Trophoblast cell (in vitro differentiated cells and primary cell): ENCODE measurements around the gene CDC42EP4.
A peak's percentile ranks its signal among the peaks of the same experiment; 100 is the strongest.

Experiments
- DNase-seq, 2 donors: peaks; one replicate each; pipeline ENCODE4 v3.0.0-alpha.2; 2016
- H2AFZ ChIP-seq: 2 replicates; pipeline ENCODE4 v1.6.1; 2013; ENCODE audit warnings: low read length, moderate library complexity, mild to moderate bottlenecking; ENCODE audit not compliant: insufficient read depth, poor library complexity
- H2AK5ac ChIP-seq: 2 replicates; pipeline ENCODE4 v1.6.1; 2013; ENCODE audit warnings: mild to moderate bottlenecking, low read length
- H2BK120ac ChIP-seq: 2 replicates; pipeline ENCODE4 v1.6.1; 2013; ENCODE audit warnings: low read length, mild to moderate bottlenecking, moderate library complexity; ENCODE audit not compliant: insufficient read depth, poor library complexity
- H2BK12ac ChIP-seq: 2 replicates; pipeline ENCODE4 v1.6.1; 2013; ENCODE audit warnings: mild to moderate bottlenecking, low read length, moderate library complexity
- H2BK5ac ChIP-seq: 2 replicates; pipeline ENCODE4 v1.6.1; 2013; ENCODE audit warnings: low read length, low read depth, moderate library complexity, mild to moderate bottlenecking; ENCODE audit not compliant: poor library complexity
- H3K14ac ChIP-seq: 2 replicates; pipeline ENCODE4 v1.6.1; 2013; ENCODE audit warnings: mild to moderate bottlenecking, low read length
- H3K18ac ChIP-seq: 2 replicates; pipeline ENCODE4 v1.6.1; 2013; ENCODE audit warnings: mild to moderate bottlenecking, low read length
- H3K23ac ChIP-seq: 2 replicates; pipeline ENCODE4 v1.6.1; 2013; ENCODE audit warnings: low read length
- H3K27ac ChIP-seq: 2 replicates; pipeline ENCODE4 v1.5.1; 2013; ENCODE audit warnings: low read depth, mild to moderate bottlenecking, inconsistent platforms, low read length, moderate library complexity
- H3K27me3 ChIP-seq: 2 replicates; pipeline ENCODE4 v1.6.1; 2013; ENCODE audit warnings: inconsistent platforms, mild to moderate bottlenecking, low read length, moderate library complexity; ENCODE audit not compliant: insufficient read depth
- H3K36me3 ChIP-seq, 2 experiments: 1 replicate in 1 of 2; 2 replicates in 1 of 2; pipeline ENCODE4 v1.6.1; 2013; ENCODE audit warnings: low read length in 2 of 2, mild to moderate bottlenecking in 2 of 2, moderate library complexity in 1 of 2; ENCODE audit not compliant: insufficient read depth in 2 of 2, control insufficient read depth in 1 of 2
- H3K4ac ChIP-seq: 2 replicates; pipeline ENCODE4 v1.6.1; 2013; ENCODE audit warnings: low read depth, mild to moderate bottlenecking, low read length, moderate library complexity
- H3K4me1 ChIP-seq, 2 experiments: 1 replicate in 1 of 2; 2 replicates in 1 of 2; pipeline ENCODE4 v1.6.1; 2013; ENCODE audit warnings: low read length in 2 of 2, mild to moderate bottlenecking in 2 of 2, moderate library complexity in 1 of 2; ENCODE audit not compliant: insufficient read depth in 2 of 2, control insufficient read depth in 1 of 2
- H3K4me2 ChIP-seq: 2 replicates; pipeline ENCODE4 v1.6.1; 2013; ENCODE audit warnings: inconsistent platforms, mild to moderate bottlenecking, low read length, moderate library complexity
- H3K4me3 ChIP-seq: 2 replicates; pipeline ENCODE4 v1.5.1; 2013; ENCODE audit warnings: mild to moderate bottlenecking, low read depth, low read length, inconsistent platforms
- H3K79me1 ChIP-seq: one replicate; pipeline ENCODE4 v1.6.1; 2013; ENCODE audit warnings: low read length
- H3K79me2 ChIP-seq: 2 replicates; pipeline ENCODE4 v1.6.1; 2013; ENCODE audit warnings: low read length, mild to moderate bottlenecking; ENCODE audit not compliant: control insufficient read depth, insufficient read depth, poor library complexity
- H3K9ac ChIP-seq: 2 replicates; pipeline ENCODE4 v1.6.1; 2013; ENCODE audit warnings: mild to moderate bottlenecking, low read length
- H3K9me3 ChIP-seq: 2 replicates; pipeline ENCODE4 v1.6.1; 2013; ENCODE audit warnings: low read depth, mild to moderate bottlenecking, control low read depth, inconsistent platforms, low read length; ENCODE audit not compliant: insufficient read depth
- H4K12ac ChIP-seq: 2 replicates; pipeline ENCODE4 v1.6.1; 2013; ENCODE audit warnings: low read depth, mild to moderate bottlenecking, low read length, moderate library complexity
- H4K8ac ChIP-seq: 2 replicates; pipeline ENCODE4 v1.6.1; 2013; ENCODE audit warnings: low read depth, mild to moderate bottlenecking, low read length, moderate library complexity
- H4K91ac ChIP-seq: one replicate; pipeline ENCODE4 v1.6.1; 2013; ENCODE audit warnings: low read depth, mild to moderate bottlenecking, low read length, moderate library complexity
- WGBS: extraction: QIAGEN DNeasy Blood & Tissue Kit; methylation state at CpG from one replicate; pipeline ENCODE4 v1.1.7; 2013; ENCODE audit warnings: missing lambda C conversion rate; ENCODE audit not compliant: insufficient read length, insufficient coverage; ENCODE audit errors: extremely low coverage; 5-methylcytosine and 5-hydroxymethylcytosine counted together

The CDC42EP4 gene

GRCh38 chr17:73347351-73347750 is 35.5 kb upstream of the CDC42EP4 start:
- no peak overlapping the region for H2AFZ ChIP-seq
- H3K23ac ChIP-seq, result no peak overlapping the region
- H3K9me3 ChIP-seq, result no peaks in the 10 kb centered on the region
- H3K4ac ChIP-seq, result no peak overlapping the region
- no peak overlapping the region for H4K12ac ChIP-seq
- no peak overlapping the region for H3K18ac ChIP-seq
- no peaks in the 10 kb centered on the region for H3K79me2 ChIP-seq
- H3K27me3 ChIP-seq, result no peaks in the 10 kb centered on the region
- H3K14ac ChIP-seq, result no peak overlapping the region
- peaks cover 20 to 21% of the 10 kb centered on the region in 2 experiments for H3K4me1 ChIP-seq
- H2BK12ac ChIP-seq, result no peak overlapping the region
- H4K91ac ChIP-seq, result no peak overlapping the region
- no peak overlapping the region for H2BK120ac ChIP-seq
- no peak overlapping the region for H2BK5ac ChIP-seq
- H2AK5ac ChIP-seq, result no peak overlapping the region
- peaks cover 12% of the 10 kb centered on the region for H3K79me1 ChIP-seq
- DNase-seq, result no peak
- H3K36me3 ChIP-seq, result no peaks in the 10 kb centered on the region
- no peak overlapping the region for H3K27ac ChIP-seq
- no peak overlapping the region for H3K9ac ChIP-seq
- H3K4me2 ChIP-seq, result no peak overlapping the region
- no peak overlapping the region for H3K4me3 ChIP-seq
- H4K8ac ChIP-seq, result no peak overlapping the region
- WGBS, result no CpG with 5 or more reads among the region's 5 CpGs

GRCh38 chr17:73346501-73347162 is 34.8 kb upstream of the CDC42EP4 start:
- H2AK5ac ChIP-seq, result no peak overlapping the region

GRCh38 chr17:73343739-73344454 is 32.1 kb upstream of the CDC42EP4 start:
- H3K79me2 ChIP-seq, result peaks cover 1% of the 10 kb centered on the region
- WGBS, result no CpG with 5 or more reads among the region's 11 CpGs
- no peak overlapping the region for H3K4me3 ChIP-seq
- H3K79me1 ChIP-seq, result peaks cover 18% of the 10 kb centered on the region
- H2AK5ac ChIP-seq, result no peak overlapping the region
- DNase-seq, result no peak
- no peaks in the 10 kb centered on the region for H3K27me3 ChIP-seq
- H2BK12ac ChIP-seq, result peak overlapping the region; percentile 15
- H3K14ac ChIP-seq, result peak overlapping the region; percentile 42
- H3K23ac ChIP-seq, result no peak overlapping the region
- peak overlapping the region; percentile 9 for H3K18ac ChIP-seq
- peak overlapping the region; percentile 72 for H3K27ac ChIP-seq
- H3K4me1 ChIP-seq, result peaks cover 25 to 27% of the 10 kb centered on the region in 2 experiments
- no peak overlapping the region for H3K4ac ChIP-seq
- H2BK5ac ChIP-seq, result no peak overlapping the region
- peak overlapping the region; percentile 74 for H4K91ac ChIP-seq
- no peak overlapping the region for H4K12ac ChIP-seq
- peak overlapping the region; percentile 51 for H3K4me2 ChIP-seq
- H2AFZ ChIP-seq, result no peak overlapping the region
- H3K36me3 ChIP-seq, result no peaks in the 10 kb centered on the region
- H4K8ac ChIP-seq, result peak overlapping the region; percentile 13
- H2BK120ac ChIP-seq, result peak overlapping the region; percentile 24
- no peaks in the 10 kb centered on the region for H3K9me3 ChIP-seq
- no peak overlapping the region for H3K9ac ChIP-seq

More at GRCh38 chr17:73346501-73347162, 34.8 kb upstream of the CDC42EP4 start:
- no peak overlapping the region for H2BK5ac ChIP-seq
- H3K4me3 ChIP-seq, result no peak overlapping the region
- no peak overlapping the region for H3K14ac ChIP-seq
- H2BK120ac ChIP-seq, result no peak overlapping the region
- WGBS, result no CpG with 5 or more reads among the region's 12 CpGs
- H3K9me3 ChIP-seq, result no peaks in the 10 kb centered on the region
- H2AFZ ChIP-seq, result no peak overlapping the region
- H4K91ac ChIP-seq, result no peak overlapping the region
- no peak overlapping the region for H3K18ac ChIP-seq
- H3K4me1 ChIP-seq, result peaks cover 25% of the 10 kb centered on the region in 2 experiments
- H3K9ac ChIP-seq, result no peak overlapping the region
- no peak overlapping the region for H3K4me2 ChIP-seq
- H3K79me1 ChIP-seq, result peaks cover 17% of the 10 kb centered on the region
- H3K27me3 ChIP-seq, result no peaks in the 10 kb centered on the region
- no peak overlapping the region for H3K23ac ChIP-seq
- no peak overlapping the region for H3K4ac ChIP-seq
- H3K79me2 ChIP-seq, result peaks cover 1% of the 10 kb centered on the region
- DNase-seq, result no peak
- no peak overlapping the region for H2BK12ac ChIP-seq
- H3K36me3 ChIP-seq, result no peaks in the 10 kb centered on the region
- H4K12ac ChIP-seq, result no peak overlapping the region
- no peak overlapping the region for H3K27ac ChIP-seq
- H4K8ac ChIP-seq, result no peak overlapping the region

- Histone ChIP-seq H3K4me3 (no peak overlapping the region), H3K4ac (no peak overlapping the region), H3K79me2 (peaks cover 1% of the 10 kb centered on the region), H2BK5ac (peak overlapping the region; percentile 60), H3K4me1 (peaks cover 25 to 27% of the 10 kb centered on the region in 2 experiments), H4K12ac (peak overlapping the region; percentile 10), H3K79me1 (peaks cover 18% of the 10 kb centered on the region), H3K27ac (peak overlapping the region; percentile 72), H3K27me3 (no peaks in the 10 kb centered on the region), H2BK12ac (peak overlapping the region; percentile 34), H3K36me3 (peaks cover 0 to 3% of the 10 kb centered on the region in 2 experiments), H3K18ac (peak overlapping the region; percentile 36), H3K4me2 (peak overlapping the region; percentile 51), H3K23ac (no peak overlapping the region), H3K9me3 (no peaks in the 10 kb centered on the region), H3K14ac (peak overlapping the region; percentile 42), H4K91ac (peak overlapping the region; percentile 74), H2AFZ (peak overlapping the region; percentile 24), H3K9ac (no peak overlapping the region), H2BK120ac (peak overlapping the region; percentile 37), H4K8ac (peak overlapping the region; percentile 20), H2AK5ac (peak overlapping the region; percentile 8)
- no CpG with 5 or more reads among the region's 17 CpGs for WGBS
- no peak for DNase-seq
Measured at GRCh38 chr17:73343168-73343634, 31.4 kb upstream of the CDC42EP4 start.
